Stimulated activated CD8-positive, alpha-beta memory T cell treated with anti-CD3 and anti-CD28 coated beads, Interleukin-2, amount 100 ng/mL, for 48 hours (primary cell): ENCODE measurements around the gene LCA5.
"Not testable (repeated sequence)": the region's sequence is repeated elsewhere in the genome, so short reads cannot be mapped to it uniquely, and the experiment has no call there.

Experiments
- DNase-seq, 2 donors: peaks; one replicate each; pipeline ENCODE4 v3.0.0-alpha.2; 2020; ENCODE audit warnings: low read depth in 2 of 2

The LCA5 gene

DNA sequence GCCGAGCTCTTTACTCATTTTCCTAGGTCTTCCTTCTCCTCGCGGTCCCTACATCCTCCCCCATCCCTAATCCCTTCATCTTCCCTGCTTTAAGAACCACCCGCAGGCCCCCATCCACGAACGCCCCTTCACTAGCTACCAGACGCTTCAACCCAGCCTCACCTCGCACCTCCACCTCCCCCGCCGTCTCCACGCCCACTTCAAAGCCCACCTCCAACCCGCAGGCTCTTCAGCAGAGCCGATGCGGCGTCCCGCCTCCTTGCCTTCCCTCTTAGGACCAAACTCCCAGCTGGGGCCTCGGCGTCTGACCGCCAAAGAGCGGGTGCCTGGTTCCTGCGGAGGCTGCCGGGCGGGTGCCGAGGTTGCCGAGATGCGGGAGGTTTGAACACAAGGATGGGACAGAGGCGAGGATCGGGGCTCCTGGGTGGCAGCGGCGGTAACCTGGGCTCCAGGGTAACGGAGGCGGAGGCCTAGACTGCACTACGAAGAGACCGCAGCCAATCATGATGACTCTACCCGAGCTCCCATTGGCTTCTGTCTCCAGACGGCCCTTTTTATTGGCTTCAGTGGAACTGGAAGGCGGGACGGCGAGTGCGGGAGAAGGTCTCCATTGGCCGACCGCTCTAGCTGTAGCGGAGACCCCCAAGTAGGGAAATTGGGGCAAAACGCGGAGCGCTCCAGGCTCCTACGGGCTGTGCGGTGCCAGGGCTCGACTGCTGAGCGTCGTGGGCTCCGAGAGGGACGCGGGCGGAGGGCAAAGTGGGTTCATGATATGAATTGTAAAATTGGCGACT, at the start of gene LCA5:
LCA5 (minus strand) TSS at position 477 of the 794 bp plus-strand sequence. CDS start 18,536 bp downstream, outside the sequence.
- DNase-seq: peak; percentile 57 to 64

DNA sequence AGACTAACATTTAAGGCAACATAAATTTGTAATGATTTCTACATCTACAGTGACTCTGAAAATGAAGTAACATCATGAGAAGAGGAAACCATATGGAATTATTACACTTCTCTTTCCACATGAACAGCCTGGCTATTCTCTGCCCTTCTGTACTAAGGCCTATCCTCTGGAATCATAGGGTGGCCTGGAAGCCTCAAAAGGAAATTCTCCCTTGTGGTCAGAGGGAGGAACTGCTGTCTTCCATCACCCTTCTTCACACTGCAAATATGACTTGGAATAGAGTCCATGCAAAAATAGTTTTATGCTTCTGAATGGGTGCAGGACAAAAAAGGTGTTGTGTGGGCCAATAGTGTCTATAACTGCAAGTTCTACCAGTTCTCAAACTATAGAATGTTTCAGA, 49.3 kb upstream of the LCA5 start:
- no peak for DNase-seq

DNA sequence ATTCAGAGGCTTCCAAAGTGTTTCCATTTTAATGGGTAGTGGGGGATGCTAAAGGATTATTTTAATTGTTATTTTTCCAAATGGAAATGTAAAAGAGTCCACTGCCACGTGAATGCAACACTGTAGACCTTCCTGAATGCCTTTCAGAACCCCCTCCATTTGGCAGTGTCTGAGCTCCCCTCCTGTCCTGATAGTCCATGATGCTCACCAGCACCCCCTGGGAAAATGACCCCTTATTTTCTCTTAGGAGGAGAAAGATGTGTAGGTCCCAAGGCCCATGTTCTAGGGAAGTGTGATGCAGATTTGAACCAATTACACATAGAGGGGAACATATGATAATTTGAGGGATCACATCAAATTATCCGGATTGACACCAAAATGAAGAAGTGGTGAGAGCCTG, 47.1 kb upstream of the LCA5 start:
- no peak for DNase-seq

DNA sequence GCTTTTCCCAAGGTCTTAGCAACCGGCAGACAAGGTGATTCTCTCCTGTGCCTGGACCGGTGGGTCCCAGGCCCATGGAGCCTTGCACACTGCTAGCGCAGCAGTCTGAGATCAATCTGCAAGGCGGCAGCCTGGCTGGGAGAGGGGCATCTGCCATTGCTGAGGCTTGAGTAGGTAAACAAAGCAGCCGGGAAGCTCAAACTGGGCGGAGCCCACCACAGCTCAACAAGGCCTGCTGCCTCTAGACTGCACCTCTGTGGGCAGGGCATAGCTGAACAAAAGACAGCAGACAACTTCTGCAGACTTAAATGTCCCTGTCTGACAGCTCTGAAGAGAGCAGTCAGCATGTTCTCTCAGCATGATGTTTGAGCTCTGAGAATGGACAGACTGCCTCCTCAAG, 40.7 kb upstream of the LCA5 start:
- not testable (repeated sequence) for DNase-seq

DNA sequence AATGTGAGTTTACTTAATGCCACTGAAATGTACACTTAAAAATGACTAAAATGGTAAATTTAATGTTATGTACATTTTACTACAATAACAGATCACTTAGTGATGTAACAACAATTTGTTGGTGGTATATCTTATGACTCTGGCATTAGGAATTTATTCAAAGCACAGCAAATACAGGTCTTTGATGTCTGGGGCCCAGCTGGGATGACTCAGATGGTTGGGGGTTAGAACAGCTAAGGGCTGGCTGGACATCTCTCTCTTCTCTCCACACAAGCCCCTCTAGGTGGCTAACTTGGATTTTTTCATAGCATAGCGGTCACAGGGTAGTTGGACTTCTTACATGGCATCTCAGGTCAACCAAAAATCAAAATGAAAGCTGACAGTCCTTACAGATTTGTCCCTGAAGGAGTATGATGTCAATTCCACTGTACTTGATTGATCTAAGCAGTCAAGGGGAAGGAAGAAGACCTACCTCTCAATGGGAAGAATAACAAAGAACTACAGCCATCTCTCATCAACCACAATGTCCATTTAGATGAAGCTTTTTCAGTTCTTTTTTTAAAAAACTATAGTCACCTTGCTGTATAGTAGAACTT, 37.5 kb upstream of the LCA5 start:
- DNase-seq: no peak

DNA sequence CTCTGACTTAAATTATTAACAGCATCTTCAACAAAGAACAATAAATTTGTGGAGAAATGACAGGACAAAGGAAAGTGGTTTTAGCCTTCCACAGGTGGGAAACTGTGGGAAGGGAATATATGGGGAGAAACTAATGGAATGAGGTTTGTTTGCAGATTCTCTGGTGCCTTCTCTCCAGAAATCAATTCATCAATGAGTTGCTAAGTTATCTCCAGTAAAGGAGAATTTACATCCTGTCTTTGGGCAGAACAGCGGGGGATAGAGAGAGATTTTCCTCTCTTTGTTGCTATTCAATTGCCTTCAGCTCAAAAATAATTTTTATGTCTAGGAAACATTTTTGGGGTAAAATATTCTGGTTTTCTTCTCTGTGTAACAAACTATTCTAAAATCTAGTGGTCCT, 36.9 kb upstream of the LCA5 start:
- DNase-seq: no peak

DNA sequence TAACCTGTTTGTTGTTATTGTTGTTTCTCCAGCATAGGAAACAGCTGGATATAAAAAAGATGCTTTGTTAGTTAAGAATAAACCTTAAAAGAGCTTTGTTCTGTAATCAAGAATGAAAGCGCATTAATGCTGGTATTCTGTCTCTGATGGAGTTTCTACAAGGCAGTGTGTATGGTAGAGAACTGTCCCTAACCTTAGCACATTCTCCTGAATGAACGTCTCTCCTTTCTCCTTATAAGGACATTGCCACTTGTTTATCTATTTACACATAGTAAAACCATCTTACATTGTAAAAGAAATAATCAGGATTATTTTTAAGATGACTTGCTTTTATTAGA, 33.8 kb upstream of the LCA5 start:
- no peak for DNase-seq

DNA sequence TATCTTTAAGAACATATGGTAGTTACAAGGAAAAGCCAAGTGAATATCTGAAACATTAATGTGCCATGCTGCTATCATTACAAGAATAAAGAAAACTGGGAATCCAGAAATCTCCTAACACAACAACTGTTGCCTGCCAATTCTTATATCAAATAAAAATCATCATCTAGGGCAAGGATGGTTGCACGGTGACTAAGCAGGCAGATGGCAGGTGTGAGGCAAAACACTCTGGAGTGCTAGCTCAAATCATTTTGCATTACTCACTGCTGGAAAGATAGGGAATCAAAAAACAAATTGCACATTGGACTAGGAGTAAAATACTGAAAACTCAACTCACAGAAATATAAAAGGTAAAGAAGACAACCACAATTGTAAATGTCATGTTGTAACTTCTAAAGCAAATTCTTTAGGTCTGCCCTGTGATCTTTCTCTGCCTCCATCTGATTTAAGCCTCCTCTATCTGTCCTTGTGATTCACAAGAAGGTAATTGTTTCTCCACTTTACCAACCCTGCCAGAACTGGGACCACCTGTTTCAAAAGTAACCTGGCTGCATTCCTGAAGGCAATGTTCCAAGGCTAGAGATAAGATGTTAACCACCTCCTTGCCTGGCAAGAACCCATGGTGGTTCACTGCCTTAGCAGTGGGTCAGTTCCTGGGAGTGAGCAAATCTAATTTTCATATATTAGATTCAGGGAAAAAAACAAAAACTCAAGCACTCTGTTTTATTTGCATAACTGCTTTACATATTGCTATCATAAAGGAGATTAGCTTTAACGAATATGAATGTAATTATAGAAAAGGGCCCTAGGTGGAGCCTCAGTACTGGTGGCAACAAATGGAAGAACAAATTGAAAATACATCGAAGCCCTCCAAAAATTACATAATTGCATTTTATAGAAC, 33.1 kb upstream of the LCA5 start:
- no peak for DNase-seq

DNA sequence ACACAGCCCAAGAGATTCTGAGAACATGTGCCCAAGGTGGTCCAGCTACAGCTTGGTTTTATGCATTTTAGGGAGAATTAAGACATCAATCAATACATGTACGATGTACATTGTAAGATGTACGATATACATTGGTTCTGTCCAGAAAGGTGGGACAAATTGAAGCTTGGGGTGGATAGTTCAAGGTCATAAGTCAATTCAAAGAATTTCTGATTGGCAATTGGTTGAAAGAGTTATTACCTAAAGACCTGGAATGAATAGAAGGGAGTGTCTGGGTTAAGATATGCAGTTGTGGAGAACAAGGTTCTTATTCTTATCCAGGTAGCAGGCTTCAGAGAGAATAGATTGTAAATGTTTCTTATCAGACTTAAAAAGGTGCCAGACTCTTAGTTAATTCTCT, 31.8 kb upstream of the LCA5 start:
- no peak for DNase-seq

DNA sequence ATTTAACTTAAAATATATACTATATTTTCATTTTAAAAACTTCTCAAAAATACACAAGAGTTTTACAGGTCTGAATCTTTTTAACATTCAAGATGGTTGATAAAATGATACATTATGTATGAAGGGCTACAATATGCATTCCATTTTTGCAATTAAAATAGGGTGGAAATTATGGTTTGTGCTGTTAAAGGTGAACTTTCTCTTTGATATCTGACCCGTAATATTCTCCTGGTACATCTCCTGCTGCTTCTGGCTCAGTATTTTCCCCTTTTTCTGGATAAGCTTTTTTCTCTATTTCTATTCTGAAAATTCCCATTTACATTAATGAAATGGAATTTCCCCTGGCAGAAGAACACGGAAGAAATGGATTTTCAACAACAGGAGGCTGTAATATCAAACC, 27.4 kb upstream of the LCA5 start:
- DNase-seq: no peak

DNA sequence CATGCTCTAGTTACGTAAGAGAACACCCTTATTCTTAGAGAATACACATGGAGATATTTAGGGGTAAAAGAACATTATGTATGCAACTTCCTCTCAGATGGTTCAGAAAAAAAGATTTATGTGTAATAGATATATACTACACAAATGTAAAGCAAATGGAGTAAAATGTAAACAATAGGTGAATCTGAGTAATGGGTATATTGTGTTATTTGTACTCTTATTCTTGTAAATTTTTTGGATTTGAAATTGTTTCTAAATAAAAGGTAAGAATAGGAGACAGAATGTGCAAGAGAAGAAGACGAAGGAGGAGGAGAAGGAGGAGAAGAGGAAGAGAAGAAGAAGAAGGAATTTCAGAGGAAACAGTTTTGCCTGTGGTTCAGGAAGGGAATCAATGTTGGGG, 22.5 kb upstream of the LCA5 start:
- no peak for DNase-seq

DNA sequence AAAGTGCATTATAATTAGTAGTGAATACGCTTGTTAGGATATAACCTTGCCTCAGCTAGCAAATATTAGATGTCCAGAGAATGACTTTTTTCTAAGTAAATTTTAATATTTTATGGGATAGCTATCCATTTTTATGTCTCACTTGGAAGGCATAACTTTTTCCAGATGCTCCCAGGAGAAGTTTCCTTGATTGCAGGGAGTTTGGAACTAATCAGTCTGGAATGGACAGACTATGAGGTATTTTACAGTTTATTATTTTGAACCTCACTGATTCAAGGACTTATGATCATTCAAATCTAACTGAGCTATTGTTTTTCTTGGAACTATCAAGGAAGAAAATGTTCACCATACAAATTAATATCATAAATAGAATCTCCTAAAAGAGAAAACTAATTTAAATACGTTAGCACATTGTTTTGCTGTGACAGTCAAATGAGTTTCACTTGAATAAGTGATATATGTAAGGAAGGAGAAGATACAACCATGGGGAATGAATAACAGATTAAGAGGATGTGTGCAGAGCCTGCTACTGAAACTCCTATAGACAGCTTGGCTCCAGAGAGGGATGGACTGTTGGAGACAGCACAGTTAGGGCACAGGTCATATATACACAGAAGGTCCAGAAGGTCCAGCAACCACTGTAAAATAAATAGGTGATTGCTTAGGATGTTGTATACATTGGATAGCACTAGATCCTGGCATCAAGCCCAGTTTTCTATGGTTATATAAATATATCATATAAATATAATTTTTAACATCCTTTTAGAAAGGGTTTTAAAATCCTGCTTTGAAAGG, 20.6 kb upstream of the LCA5 start:
- no peak for DNase-seq

DNA sequence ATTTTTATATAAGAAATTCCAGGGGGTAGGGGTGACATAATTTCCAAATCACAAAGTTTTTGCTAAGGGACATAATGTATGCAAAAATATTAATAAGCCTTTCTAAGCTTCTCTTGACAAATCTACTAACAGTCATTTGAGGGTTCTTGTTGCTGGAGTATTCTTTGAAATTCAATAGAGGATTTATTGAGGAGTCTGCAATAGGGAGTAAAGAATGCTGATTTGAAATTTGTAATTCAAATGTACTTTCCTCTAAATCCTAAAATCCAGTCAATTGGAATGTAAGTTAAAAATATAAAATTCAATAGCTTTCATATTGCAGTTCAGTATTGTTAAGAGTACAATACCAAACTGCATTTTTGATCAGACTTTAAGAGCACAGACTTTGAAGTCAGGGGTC, 17.1 kb upstream of the LCA5 start:
- DNase-seq: no peak

DNA sequence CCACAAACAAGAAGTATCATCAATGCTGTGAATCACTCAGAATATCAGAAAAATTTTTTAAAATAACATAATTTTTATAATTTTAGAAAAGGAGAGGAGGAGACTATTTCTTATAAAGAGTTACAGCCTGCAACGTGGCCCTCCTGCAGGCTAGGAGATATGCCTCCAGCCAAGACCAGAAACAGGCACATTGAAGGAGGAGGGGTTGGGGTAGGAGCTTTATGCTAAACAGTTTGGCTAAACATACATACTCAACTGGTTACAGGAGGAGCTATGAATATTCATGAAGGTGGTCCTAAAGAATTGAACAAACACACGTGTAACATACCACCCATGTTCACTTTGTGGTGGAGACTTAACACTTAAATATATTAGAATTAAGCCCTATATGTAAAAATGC, 14.2 kb upstream of the LCA5 start:
- no peak for DNase-seq

DNA sequence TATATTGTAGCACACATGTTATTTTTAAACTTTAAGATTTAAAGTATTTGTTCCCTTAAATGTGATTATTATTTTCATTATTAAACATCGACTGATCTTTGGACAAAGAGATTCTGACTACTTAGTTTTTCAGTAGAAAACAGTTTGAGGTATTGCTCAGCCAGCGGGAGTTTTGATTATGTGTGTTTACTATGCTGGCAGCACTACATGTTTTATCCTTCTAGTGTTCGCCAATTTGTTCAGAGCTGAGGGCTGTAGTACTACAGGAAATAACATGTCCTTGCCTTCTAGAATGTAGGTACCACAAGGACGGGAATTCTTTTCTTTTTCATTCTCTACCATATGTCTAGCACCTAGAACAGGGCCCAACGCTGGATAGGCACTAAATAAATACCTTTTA, 11.1 kb upstream of the LCA5 start:
- no peak for DNase-seq

DNA sequence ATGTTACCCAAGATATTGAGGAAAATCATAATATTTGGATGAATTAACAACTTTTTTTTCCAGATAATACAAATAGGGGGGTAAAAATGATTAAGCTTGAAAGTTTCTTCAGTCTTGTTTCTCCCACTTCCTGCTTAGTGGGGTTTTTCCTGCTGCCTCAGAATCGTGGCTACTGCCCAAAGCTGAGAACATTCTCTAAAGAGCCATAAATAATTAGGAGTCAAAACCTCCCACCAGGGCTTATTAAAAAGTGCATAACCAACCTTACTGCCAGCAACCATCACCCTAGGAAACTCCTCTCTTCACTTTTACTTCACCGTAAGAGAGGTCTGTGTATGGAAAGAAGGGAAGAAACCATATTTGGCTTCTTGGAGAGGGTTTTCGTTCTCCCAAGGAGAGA, 9.0 kb upstream of the LCA5 start:
- DNase-seq: no peak

DNA sequence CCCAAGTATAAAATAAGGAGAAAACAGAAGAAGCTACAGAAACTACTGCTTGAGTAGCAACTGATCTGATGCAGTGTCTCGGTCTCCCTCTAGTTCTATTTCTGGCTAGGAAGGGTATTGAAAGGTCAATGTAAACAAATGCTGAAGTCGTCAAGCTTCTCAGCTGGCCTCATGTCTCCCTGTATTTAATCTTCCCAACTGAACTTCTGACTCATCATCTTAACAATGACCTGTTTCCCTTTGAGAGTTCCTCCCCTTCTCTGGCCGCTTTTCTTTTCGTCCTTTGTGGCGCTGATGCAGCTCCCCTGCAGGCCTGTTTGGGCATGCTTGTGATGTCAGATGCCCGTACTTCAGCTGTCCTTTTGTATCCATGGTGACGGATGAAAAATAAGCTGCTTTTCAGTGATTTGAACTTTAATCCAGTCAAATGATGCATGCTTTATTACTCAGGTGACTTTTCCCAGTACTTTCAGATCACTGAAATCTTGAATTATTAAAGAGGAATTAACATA, 7.8 kb upstream of the LCA5 start:
- no peak for DNase-seq

DNA sequence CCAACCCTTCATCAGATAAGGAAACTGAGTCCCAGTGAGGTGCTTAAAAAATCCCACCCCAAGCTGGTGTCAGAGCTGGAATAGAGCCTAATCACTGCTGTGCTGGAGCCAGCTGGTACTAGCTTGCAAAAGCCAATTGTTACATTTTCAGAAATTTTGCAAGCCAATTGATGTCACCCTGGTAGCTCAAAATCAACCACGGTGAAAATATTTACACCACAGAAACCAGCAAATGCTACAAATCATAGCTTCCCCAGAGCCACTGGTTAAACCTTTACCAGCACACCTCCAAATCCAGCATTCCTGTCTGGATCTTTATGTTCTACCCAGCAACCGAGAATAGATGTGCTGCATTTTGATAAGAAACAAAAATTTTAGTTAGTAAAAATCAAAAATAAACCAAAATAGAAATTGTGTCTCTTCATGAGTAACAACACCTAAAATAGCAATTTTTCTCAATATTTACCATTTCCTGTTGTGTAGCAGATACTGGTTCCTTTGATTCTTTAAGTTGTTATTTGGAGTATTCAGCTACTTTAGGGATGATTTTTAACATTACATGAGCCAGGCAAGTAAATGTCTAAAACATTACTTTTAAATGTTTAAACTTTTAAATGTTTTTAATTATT, 7.2 kb upstream of the LCA5 start:
- no peak for DNase-seq

DNA sequence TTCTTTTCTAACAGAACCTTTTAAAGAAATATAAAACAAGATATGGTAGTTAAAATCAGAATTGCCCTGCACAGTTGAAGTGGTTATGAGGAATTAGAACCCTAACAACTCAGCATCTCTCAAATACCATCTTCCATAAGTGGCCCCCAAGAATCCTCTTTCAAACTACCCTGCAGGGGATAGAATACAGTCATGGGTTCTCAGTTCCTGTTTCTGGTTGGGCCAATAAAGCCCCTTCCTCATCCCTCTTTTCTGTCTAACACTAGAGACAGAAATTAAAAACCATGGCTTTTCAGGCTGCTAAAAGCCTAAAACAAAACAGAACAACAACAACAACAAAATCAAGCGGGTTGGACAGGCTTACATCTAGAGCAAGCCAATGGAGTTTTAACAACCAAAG, 6.7 kb upstream of the LCA5 start:
- DNase-seq: no peak

DNA sequence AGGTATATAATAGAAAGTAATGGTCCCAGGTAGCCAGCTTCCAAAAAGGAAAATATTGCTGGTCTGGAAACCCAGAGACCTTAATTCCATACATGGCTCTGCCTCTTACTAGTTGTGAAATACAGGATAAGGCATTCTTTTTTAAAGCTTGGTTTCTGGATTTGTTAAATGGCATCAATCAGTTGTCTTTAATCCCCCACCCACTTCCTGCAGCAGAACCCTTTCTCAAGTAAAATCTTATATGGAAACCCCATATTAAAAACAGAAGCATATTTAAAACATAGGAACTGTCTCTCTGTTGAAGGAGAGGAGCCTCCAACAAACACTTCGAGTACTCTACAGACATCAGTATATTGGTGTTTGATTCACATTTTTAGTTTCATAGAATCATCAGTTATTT, 6.2 kb upstream of the LCA5 start:
- DNase-seq: no peak
